Neural progenitor cell (in vitro differentiated cells): ENCODE measurements around the gene MPND.

ENCODE experiments used
- EZH2 ChIP-seq: fragments of 200-600 bp; sonication (generic); IDR thresholded peaks from 2 replicates; pipeline ENCODE4 v1.6.1; 2017; ENCODE audit warnings: antibody characterized with exemption, mild to moderate bottlenecking, moderate library complexity
- EZH2phosphoT487 ChIP-seq: fragments of 200-600 bp; sonication (generic); IDR thresholded peaks from 2 replicates; pipeline ENCODE4 v1.6.1; 2017; ENCODE audit warnings: antibody characterized with exemption
- TF ChIP-seq, protein P1 (sequence below): fragments of 200-600 bp; sonication (generic); IDR thresholded peaks from 2 replicates; pipeline ENCODE4 v1.5.1; 2017; ENCODE audit warnings: antibody characterized with exemption, mild to moderate bottlenecking

DNA sequence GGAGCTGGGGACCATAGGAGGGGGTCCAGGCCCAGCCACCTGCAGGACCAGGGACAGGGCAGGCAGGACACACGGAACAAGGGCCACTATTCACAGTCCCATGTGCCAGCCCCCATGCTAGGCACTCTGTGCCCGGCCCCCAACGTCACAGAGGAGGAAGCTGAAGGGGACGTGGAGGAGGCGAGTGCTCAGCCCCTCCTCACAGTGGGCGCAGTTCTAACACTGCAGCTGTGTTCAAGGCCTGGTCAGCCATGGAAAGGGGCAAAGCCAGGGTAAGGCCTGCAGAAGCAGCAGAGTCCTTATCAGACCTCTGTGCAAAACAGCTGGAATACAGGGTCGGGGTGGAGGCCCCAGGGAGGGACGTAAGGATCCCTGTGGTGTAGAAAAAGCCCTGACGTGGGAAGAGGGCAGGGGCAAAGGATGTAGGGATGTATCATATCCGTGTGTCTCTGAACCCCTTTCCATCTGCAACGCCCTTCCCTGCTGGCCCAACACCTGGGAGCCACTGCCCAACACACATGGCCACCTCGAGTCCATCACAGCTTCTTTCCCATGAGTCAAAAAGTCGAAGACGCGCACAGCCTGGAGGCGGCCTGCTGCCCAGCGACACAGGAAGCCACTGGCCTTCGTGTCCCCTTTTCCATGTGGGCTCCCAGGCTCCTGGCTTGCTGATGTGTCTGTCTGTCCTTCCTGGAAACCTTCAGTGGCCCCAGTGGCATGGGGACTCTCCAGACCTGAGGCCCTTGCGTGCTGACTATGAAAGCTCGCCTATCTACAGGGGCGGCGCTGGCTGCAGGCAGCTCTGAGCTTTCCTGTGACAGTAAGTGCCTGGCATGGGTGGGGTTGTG is 29.0 kb downstream of the MPND start:
- TF ChIP-seq, protein P1, sequence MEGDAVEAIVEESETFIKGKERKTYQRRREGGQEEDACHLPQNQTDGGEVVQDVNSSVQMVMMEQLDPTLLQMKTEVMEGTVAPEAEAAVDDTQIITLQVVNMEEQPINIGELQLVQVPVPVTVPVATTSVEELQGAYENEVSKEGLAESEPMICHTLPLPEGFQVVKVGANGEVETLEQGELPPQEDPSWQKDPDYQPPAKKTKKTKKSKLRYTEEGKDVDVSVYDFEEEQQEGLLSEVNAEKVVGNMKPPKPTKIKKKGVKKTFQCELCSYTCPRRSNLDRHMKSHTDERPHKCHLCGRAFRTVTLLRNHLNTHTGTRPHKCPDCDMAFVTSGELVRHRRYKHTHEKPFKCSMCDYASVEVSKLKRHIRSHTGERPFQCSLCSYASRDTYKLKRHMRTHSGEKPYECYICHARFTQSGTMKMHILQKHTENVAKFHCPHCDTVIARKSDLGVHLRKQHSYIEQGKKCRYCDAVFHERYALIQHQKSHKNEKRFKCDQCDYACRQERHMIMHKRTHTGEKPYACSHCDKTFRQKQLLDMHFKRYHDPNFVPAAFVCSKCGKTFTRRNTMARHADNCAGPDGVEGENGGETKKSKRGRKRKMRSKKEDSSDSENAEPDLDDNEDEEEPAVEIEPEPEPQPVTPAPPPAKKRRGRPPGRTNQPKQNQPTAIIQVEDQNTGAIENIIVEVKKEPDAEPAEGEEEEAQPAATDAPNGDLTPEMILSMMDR = no peak
- TF ChIP-seq EZH2 (no peak), EZH2phosphoT487 (no peak)
